ENCODE measurements around the gene LIMS2. TPM values are rescaled to one million over a fixed set of nuclear protein-coding genes. Genes with fewer than 3 reads are reported as not detected.

LIMS2 gene
- total and polyA plus RNA-seq, 2 experiments from 2014 or later: 1.6 to 3.5 TPM

DNA sequence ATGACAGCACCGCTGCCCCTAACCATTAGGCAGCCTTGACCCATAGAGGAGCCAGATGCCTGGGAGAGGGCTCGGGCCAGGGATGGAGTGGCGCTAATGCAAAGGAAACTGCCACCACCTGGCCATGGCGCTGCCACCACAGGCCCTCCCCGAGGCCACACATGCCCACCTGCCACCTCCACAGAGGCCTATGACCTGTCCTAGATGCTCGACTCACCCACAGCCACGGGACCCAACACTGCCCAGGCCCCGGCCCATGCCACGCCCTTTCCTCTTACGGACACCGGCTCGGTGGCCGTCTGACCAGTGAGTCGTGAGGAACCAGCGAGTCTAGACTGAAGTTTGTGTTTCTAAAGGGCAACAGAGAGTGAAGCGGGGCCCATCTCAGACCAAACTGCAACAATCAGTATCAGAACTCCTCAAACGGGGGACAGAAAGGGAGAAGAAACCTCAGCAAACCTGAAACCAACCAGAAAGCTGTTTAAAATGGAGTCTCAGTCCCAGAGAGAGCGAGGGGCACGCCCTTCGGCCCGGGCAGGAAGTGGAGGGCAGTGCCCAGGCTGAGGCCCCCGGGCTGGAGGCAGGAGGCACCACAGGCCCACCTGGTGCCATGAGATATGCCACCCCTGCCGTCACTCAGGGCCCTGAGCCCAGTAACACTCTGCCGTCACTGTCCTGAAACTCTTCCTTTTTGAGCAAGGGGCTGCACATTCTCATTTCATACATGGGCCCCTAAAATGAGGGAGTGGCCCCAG, 28.7 kb downstream of the LIMS2 start (continued):
- TF ChIP-seq ZNF462 (CRISPR knock-in tag; IDR thresholded peaks at IDR 0.05) (no peak), NANOG (IDR thresholded peaks at IDR 0.05; ENCODE audit: borderline replicate concordance) (no peak), EZH2phosphoT487 (IDR thresholded peaks at IDR 0.05; ENCODE audit: unreplicated experiment) (no peak), ZNF114 (CRISPR knock-in tag; IDR thresholded peaks at IDR 0.05) (no peak)

DNA sequence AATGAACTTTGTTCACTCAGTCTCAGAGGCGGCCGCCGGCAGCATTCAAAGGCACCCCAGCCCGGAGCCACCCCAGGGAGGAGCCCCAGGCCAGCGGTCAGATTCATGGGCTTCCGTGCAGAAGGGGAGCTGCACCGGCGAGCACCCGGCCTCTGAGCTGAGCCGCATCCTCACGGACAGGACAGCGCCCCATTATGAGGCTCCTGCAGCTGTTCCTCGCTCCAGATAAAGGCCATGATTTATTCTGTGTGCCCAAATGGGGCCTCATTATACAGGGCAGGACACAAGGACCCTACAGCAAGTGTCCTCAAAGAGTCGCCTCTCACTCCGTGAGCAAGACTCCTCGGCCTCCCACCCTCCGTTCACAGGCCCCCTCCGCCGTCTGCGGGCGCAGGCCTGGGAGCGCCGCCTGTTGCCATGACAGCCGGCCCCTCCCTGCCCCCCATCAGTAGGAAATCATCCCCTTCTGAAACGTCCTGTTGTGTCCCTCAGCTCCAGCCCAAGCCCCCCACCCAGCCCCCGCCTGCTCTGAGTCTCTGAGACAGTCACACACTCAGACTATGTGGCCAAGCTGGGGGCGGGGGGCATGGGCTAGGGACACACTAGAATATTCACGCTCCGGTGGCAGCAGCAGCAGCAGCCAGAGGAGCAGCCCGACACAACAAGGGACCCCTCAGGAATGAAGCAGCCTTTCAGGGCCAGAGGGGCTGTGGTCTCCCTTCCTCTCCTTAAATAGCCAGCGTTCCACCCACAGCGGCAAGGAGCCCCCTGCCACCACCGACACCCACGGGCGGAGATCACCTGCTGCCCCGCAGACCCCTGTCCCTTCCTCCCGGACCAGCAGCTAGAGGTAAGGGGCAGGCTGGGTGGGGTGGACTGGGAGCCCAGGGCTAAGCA, 29.7 kb downstream of the LIMS2 start, which contains the start of gene GPR17:
TSS of gene GPR17 (plus strand) at position 759 of the 897 bp plus-strand sequence. CDS start 4,583 bp downstream, outside the sequence.
- no peaks in the 10 kb centered on the region for H3K79me2 ChIP-seq (replicated peaks; ENCODE audit: insufficient read depth)
- no peaks in the 10 kb centered on the region for H3K4me1 ChIP-seq (ENCODE audit: insufficient read depth)
- no peak for DNase-seq (ENCODE audit: low spot score)
- no peaks in the 10 kb centered on the region for H3F3A ChIP-seq (replicated peaks; ENCODE audit: low read depth)
- no peaks in the 10 kb centered on the region for H4K20me1 ChIP-seq (replicated peaks; ENCODE audit: insufficient read depth)
- Mint-ChIP-seq H3K27me3 (ENCODE audit: insufficient read depth, low read depth, poor library complexity) (peaks cover 8% of the 10 kb centered on the region), H3K4me1 (peaks cover 11% of the 10 kb centered on the region), H3K27ac (peak within 1 kb of the TSS; percentile 66; the same call in 1 of the 2 replicates), H3K9me3 (no peaks in the 10 kb centered on the region), H3K36me3 (ENCODE audit: low read depth) (no peaks in the 10 kb centered on the region), H3K4me3 (no peak within 1 kb of the TSS)
- H3K27ac ChIP-seq (ENCODE audit: low read depth): no peak within 1 kb of the TSS
- H3K4me2 ChIP-seq: no peak within 1 kb of the TSS
- H3K36me3 ChIP-seq (ENCODE audit: insufficient read depth): no peaks in the 10 kb centered on the region
- H3K27me3 ChIP-seq (ENCODE audit: insufficient read depth): no peaks in the 10 kb centered on the region
- ATAC-seq: no peak
- H3K9me2 ChIP-seq (ENCODE audit: insufficient read depth): no peaks in the 10 kb centered on the region
- no peak within 1 kb of the TSS for H3K4me3 ChIP-seq
- no peak within 1 kb of the TSS for H2AFZ ChIP-seq
- TF ChIP-seq NANOG (IDR thresholded peaks at IDR 0.05; ENCODE audit: borderline replicate concordance) (no peak), REST (IDR thresholded peaks at IDR 0.05; ENCODE audit: unreplicated experiment) (no peak), JUNB (IDR thresholded peaks at IDR 0.05; ENCODE audit: unreplicated experiment) (no peak), POLR2AphosphoS5 (IDR thresholded peaks at IDR 0.05; ENCODE audit: low read depth) (no peak), CREB1 (CRISPR knock-in tag; IDR thresholded peaks at IDR 0.05; ENCODE audit: low read depth) (no peak), EZH2 (IDR thresholded peaks at IDR 0.05; ENCODE audit: low read depth, unreplicated experiment) (no peak)
- TF ChIP-seq, protein P1, sequence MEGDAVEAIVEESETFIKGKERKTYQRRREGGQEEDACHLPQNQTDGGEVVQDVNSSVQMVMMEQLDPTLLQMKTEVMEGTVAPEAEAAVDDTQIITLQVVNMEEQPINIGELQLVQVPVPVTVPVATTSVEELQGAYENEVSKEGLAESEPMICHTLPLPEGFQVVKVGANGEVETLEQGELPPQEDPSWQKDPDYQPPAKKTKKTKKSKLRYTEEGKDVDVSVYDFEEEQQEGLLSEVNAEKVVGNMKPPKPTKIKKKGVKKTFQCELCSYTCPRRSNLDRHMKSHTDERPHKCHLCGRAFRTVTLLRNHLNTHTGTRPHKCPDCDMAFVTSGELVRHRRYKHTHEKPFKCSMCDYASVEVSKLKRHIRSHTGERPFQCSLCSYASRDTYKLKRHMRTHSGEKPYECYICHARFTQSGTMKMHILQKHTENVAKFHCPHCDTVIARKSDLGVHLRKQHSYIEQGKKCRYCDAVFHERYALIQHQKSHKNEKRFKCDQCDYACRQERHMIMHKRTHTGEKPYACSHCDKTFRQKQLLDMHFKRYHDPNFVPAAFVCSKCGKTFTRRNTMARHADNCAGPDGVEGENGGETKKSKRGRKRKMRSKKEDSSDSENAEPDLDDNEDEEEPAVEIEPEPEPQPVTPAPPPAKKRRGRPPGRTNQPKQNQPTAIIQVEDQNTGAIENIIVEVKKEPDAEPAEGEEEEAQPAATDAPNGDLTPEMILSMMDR (conservative IDR thresholded peaks at IDR 0.05; ENCODE audit: low read depth in 2 of 2): no peak
